ENCODE data around the gene TTC22. TPM values are rescaled to one million over a fixed set of nuclear protein-coding genes. Genes with fewer than 3 reads are reported as not detected.
"Not testable (repeated sequence)": the region's sequence is repeated elsewhere in the genome, so short reads cannot be mapped to it uniquely, and the experiment has no call there.

TTC22 gene
- total RNA-seq, 6 experiments from 2014 or later, result not detected

DNA sequence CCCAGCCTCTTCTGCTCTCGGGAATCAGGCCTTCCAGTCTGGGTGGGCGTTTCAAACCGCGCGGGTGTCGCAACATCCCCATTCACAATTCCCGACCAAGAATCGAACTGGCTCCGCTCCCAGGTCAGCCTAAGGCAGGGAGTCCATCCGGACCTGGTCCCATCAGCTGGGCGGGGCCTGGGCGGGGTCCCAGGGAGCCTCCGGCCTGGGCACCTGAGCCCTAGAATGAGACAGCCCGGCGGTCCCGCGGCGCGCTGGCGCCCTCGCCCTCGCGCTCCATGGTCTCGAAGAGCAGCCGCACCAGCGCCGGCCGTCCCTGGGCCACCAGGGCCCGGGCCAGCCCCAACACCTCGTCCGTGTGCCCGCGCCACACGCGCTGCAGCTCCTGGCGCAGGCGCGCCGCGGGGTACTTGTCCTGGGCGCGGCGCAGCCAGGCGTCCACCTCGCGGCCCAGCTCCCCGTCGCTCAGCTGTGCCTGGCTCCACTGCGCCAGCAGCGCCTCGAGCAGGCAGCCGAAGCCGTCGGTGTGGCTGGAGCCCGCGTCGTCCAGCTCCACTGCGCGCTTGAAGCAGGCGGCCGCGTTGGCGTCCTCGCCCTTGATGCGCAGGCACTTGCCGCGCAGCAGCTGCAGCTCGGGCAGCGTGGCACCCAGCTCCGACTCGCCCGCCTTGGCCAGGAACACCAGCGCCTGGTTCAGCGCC is 19.9 kb downstream of the TTC22 start:
- Mint-ChIP-seq H3K4me3 (no peak overlapping the region), H3K36me3 (ENCODE audit: low read depth) (no peaks in the 10 kb centered on the region), H3K27ac (no peak overlapping the region), H3K9me3 (no peaks in the 10 kb centered on the region), H3K27me3 (ENCODE audit: insufficient read depth) (peaks cover 40% of the 10 kb centered on the region), H3K4me1 (ENCODE audit: low read depth) (no peaks in the 10 kb centered on the region)
- no peak for DNase-seq
- TF ChIP-seq, protein P1, sequence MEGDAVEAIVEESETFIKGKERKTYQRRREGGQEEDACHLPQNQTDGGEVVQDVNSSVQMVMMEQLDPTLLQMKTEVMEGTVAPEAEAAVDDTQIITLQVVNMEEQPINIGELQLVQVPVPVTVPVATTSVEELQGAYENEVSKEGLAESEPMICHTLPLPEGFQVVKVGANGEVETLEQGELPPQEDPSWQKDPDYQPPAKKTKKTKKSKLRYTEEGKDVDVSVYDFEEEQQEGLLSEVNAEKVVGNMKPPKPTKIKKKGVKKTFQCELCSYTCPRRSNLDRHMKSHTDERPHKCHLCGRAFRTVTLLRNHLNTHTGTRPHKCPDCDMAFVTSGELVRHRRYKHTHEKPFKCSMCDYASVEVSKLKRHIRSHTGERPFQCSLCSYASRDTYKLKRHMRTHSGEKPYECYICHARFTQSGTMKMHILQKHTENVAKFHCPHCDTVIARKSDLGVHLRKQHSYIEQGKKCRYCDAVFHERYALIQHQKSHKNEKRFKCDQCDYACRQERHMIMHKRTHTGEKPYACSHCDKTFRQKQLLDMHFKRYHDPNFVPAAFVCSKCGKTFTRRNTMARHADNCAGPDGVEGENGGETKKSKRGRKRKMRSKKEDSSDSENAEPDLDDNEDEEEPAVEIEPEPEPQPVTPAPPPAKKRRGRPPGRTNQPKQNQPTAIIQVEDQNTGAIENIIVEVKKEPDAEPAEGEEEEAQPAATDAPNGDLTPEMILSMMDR (IDR thresholded peaks at IDR 0.05), result no peak

GRCh38 chr1:54777431-54777830 is 23.7 kb downstream of the TTC22 start:
- DNase-seq, result no peak
- Mint-ChIP-seq H3K4me1 (ENCODE audit: low read depth) (peaks cover 6% of the 10 kb centered on the region), H3K9me3 (peaks cover 4% of the 10 kb centered on the region; the same call in 1 of the 2 replicates)

DNA sequence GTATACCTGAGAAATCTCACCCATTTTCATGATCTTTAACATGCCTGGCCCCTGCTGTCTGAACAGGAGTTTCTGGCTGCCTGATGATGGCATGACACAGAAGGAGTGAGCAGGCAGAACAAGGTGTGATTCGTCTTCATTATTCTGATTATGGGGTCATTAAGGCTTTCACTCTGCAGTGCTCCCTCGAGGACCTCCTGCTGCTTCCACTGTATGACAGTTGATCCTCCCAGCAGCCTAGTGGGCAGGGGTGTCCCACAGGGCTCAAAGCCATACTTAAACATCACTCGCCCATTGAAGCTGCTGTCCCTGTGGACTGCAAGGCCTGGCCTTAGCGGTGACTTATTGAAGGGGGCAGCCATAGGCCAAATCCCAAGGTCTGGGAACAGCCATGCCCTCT is 24.1 kb downstream of the TTC22 start:
- TF ChIP-seq, protein P1 (IDR thresholded peaks at IDR 0.05), result no peak
- H3K4me1 Mint-ChIP-seq (ENCODE audit: low read depth), result peaks cover 6% of the 10 kb centered on the region
- peaks cover 29% of the 10 kb centered on the region for H3K27me3 Mint-ChIP-seq (ENCODE audit: insufficient read depth)
- H3K4me3 Mint-ChIP-seq, result no peak overlapping the region
- H3K36me3 Mint-ChIP-seq (ENCODE audit: low read depth), result peaks cover 4% of the 10 kb centered on the region; the same call in 1 of the 2 replicates
- DNase-seq, result no peak
- peaks cover 4% of the 10 kb centered on the region; the same call in 1 of the 2 replicates for H3K9me3 Mint-ChIP-seq
- no peak overlapping the region for H3K27ac Mint-ChIP-seq

More at GRCh38 chr1:54777431-54777830, 23.7 kb downstream of the TTC22 start:
- H3K36me3 Mint-ChIP-seq (ENCODE audit: low read depth), result peaks cover 4% of the 10 kb centered on the region; the same call in 1 of the 2 replicates
- no peak overlapping the region for H3K27ac Mint-ChIP-seq
- peaks cover 33% of the 10 kb centered on the region for H3K27me3 Mint-ChIP-seq (ENCODE audit: insufficient read depth)
- H3K4me3 Mint-ChIP-seq, result no peak overlapping the region
- TF ChIP-seq, protein P1 (IDR thresholded peaks at IDR 0.05), result no peak

DNA sequence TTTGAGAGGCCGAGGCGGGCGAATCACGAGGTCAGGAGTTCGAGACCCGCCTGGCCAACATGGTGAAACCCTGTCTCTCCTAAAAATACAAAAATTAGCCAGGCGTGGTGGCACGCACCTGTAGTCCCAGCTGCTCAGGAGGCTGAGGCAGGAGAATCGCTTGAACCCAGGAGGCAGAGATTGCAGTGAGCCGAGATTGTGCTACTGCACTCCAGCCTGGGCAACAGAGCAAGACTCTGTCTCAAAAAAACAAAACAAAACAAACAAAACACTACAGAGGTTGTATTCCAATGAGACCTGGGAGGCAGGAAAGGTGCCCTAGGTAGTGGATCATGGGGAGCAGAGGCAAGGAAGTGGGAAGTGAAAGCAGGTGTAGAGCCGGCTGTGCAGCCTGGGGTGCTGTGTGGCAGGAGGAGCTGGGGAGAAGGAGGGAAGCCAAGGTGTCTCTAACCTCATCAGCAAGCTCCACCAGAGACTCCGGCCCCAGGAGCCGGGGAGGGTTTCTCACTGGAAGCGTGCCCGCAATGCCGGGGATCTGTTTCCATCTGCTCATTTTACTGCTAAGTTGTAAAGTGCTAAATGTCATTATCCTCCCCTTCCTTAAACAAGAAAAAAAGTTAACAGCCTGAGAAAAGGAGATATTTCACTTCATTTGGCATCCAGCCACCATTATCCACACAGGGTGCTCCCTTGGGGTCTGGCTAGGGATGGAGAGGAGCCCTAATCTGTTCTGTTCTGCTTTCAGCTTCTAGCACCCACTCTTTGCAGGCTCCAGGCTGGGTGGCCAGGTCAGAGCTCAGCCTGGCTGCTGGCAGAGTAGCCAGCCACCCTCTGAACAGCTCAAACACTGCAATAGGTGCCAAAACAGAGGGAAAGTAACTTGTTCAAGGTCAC is 25.0 kb downstream of the TTC22 start:
- not testable (repeated sequence) for H3K36me3 Mint-ChIP-seq (ENCODE audit: low read depth); H3K4me1 Mint-ChIP-seq (ENCODE audit: low read depth); H3K4me3 Mint-ChIP-seq; H3K9me3 Mint-ChIP-seq; DNase-seq; H3K27ac Mint-ChIP-seq
- peaks cover 29% of the 10 kb centered on the region for H3K27me3 Mint-ChIP-seq (ENCODE audit: insufficient read depth)

DNA sequence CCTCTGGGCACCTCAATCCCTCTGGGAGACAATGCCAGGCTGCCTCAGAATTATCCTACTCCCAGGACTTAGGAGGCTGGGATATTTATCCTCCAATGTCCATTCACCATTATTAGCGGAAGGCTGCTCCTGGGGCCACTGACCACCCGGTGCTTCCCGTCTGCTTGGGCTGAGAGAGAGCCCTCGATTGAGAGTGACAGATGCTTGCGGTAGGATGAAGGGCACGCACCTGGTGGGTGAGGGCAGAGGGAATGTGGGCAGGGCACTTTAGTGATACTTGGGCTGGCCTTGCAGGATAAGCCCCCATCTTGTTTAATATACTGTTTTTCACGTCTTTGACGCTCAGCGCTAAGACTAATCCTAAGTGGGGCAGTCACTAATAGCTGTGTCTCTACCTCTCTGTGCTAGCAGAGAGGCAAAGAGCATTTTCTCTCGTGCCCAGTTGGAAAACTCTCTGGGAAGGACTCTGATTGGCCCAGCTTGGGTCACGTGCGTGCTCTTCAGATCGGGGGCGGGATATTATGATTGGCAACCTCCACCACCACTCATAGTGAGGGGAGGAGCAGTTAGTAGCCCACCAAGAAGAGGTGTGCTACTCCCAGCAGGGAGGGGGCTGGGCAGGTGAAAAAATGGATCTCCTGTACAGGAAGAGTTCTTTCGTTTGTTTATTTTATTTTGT is 26.2 kb downstream of the TTC22 start:
- no peak overlapping the region for H3K4me3 Mint-ChIP-seq
- peaks cover 4% of the 10 kb centered on the region; the same call in 1 of the 2 replicates for H3K36me3 Mint-ChIP-seq (ENCODE audit: low read depth)
- H3K27ac Mint-ChIP-seq, result no peak overlapping the region
- peaks cover 6% of the 10 kb centered on the region for H3K4me1 Mint-ChIP-seq (ENCODE audit: low read depth)
- TF ChIP-seq, protein P1 (IDR thresholded peaks at IDR 0.05), result no peak
- peaks cover 26% of the 10 kb centered on the region for H3K27me3 Mint-ChIP-seq (ENCODE audit: insufficient read depth)
- peaks cover 4% of the 10 kb centered on the region; the same call in 1 of the 2 replicates for H3K9me3 Mint-ChIP-seq
- DNase-seq, result no peak

All from HFFc6 (cell line).